Activated T-cell treated with anti-CD3 and anti-CD28 coated beads, Interleukin-2, amount 50 U/mL, for 72 hours (primary cell): ENCODE data around the gene UBR1. TPM values are rescaled to one million over a fixed set of nuclear protein-coding genes. Genes with fewer than 3 reads are reported as not detected.
"Not testable (repeated sequence)": the region's sequence is repeated elsewhere in the genome, so short reads cannot be mapped to it uniquely, and the experiment has no call there.

Source experiments
- ATAC-seq, 2 donors: fragments of 150-1000 bp; cut with Tn5 transposase; replicated peaks in 1 of 2; 2 replicates each; pipeline ENCODE4 v1.10.0; 2021; ENCODE audit warnings: moderate library complexity in 2 of 2, mild to moderate bottlenecking in 1 of 2
- DNase-seq, 2 donors: peaks; one replicate each; pipeline ENCODE4 v3.0.0; 2021 to 2022; ENCODE audit warnings: mixed read lengths in 1 of 2
- H3K27ac Mint-ChIP-seq: one replicate; pipeline ENCODE4 v1.8.0; 2022; ENCODE audit warnings: mild to moderate bottlenecking, moderate library complexity, mixed read lengths
- H3K27me3 Mint-ChIP-seq: one replicate; pipeline ENCODE4 v1.8.0; 2022; ENCODE audit warnings: low read depth, mixed read lengths
- H3K36me3 Mint-ChIP-seq, 2 donors: one replicate each; pipeline ENCODE4 v1.8.0; 2022; ENCODE audit warnings: mixed read lengths in 2 of 2, mild to moderate bottlenecking in 1 of 2; ENCODE audit not compliant: insufficient read depth in 2 of 2
- H3K4me1 Mint-ChIP-seq: one replicate; pipeline ENCODE4 v1.8.0; 2022; ENCODE audit warnings: low read depth, mixed read lengths
- H3K4me3 Mint-ChIP-seq, 2 donors: one replicate each; pipeline ENCODE4 v1.8.0; 2022; ENCODE audit warnings: mild to moderate bottlenecking in 2 of 2, mixed read lengths in 2 of 2, moderate library complexity in 2 of 2
- H3K9me3 Mint-ChIP-seq, 2 donors: one replicate each; pipeline ENCODE4 v1.8.0; 2022; ENCODE audit warnings: mixed read lengths in 2 of 2
- total RNA-seq, 2 donors: library from RNA; stranded (reverse); gene quantifications; one replicate each; pipeline ENCODE4 v1.2.3, GENCODE V29; 2022

UBR1 gene
- total RNA-seq, 2 donors from 2014 or later, result 33.1 to 37.5 TPM

DNA sequence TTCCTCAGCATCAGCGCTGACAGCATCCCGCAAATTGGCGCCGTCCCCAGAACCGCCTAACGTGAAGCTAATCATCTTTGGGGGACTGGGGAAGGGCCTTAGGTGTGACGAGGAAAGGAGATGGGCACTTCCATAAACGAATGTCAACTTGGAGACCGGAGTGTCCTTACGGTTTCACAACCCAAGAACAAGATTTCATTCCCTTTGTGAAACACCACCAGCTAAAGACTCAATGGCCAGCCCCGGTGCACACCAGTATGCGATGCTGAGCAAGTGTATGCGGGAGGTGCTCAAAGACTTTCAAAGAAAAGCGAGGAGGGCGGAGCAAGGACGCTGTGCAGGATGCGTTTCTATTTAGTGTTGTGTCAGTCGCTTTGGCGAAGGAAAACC, 184.5 kb downstream of the UBR1 start:
- Mint-ChIP-seq H3K27ac (peak overlapping the region; percentile 97), H3K9me3 (no peaks in the 10 kb centered on the region), H3K27me3 (no peaks in the 10 kb centered on the region), H3K4me1 (peaks cover 34% of the 10 kb centered on the region), H3K4me3 (peak overlapping the region; percentile 89 to 98), H3K36me3 (peaks cover 0 to 2% of the 10 kb centered on the region in 2 donors)
- ATAC-seq (peak; percentile 31 to 35), DNase-seq (peak; percentile 50 to 52)

DNA sequence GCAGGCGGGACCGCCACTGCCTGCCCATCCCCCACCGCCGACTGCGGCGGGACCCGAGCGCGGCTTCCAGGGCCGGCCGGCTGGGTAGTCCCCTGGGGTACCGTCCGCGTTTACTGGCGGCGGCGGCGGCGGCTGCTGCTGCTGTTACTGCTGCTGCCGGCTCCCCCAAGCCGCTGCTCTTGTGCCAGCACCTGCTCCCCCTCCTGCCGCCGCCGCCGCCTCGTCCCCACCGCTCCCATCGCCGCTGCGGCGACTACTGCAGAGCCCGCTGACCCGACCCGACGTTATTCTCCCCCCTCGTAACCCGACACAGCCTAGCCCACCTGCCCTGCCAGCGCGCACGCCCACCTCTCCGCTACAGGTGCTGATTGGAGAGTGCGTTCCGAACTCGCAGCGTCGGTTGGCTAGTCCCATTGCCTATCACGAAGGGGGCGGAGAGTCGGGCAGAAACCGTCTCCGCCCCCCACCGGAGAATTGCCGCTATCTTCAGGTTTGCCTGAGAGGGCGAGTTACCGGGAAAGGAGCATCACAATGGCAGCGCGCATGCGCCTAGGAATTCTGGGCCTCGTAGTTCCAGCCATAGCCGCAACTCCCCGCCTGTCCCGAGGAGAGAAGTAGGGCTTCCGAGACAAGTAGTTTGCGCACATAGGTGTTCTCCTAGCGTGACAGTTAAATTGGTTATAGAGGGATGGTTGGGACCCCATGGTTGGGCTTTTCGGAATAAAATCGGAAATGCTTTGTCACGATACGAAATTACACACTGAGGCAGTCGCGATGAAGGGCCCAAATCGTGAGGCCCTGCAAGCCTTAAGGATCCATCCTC, 185.1 kb downstream of the UBR1 start, which contains the start of gene TTBK2:
TTBK2 (minus strand) TSS at position 260 of the 823 bp plus-strand sequence. CDS start 42,161 bp downstream, outside the sequence.
- Mint-ChIP-seq H3K27ac (peak within 1 kb of the TSS; percentile 97), H3K36me3 (peaks cover 0 to 2% of the 10 kb centered on the region in 2 donors), H3K4me1 (peaks cover 37% of the 10 kb centered on the region), H3K4me3 (peak within 1 kb of the TSS; percentile 89 to 98), H3K9me3 (no peaks in the 10 kb centered on the region), H3K27me3 (no peaks in the 10 kb centered on the region)
- ATAC-seq (peak; percentile 95), DNase-seq (peak; percentile 97)

DNA sequence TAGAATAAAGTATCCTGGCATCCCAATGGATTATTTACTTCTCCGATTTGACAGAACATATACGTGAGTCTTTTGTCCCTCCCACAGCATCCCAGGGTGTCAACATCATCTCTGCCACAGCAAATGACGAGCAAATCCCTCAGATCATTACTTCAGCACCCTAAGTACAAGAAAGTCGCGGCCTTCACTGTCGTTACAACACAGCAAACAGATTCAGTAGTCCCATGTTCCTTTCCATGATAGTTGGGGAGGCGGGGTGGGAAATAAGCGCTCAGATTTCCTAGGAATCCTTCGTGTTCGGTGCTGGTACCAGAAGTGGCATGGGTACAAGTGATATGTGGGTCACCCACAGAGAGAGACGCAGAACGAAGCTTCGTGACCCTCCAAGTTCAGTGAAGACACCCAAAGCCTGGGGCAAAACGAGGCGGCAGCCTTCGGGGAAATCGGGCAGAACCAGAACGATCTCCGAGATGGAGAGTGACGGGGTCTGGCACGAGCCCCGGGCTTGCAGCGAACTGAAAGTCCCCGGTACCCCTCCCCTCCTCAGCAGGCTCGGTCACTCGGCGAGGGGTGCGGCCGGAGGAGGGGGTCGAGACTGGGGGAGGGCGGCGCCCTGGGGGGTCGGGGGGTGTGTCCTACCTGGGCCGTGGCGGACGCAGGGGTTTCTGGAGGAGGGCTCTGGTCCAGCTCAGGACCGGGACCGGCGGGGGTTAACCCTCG, 185.9 kb downstream of the UBR1 start:
- Mint-ChIP-seq H3K27ac (peak overlapping the region; percentile 74), H3K4me1 (peaks cover 39% of the 10 kb centered on the region), H3K36me3 (peaks cover 0 to 2% of the 10 kb centered on the region in 2 donors), H3K27me3 (no peaks in the 10 kb centered on the region), H3K9me3 (no peaks in the 10 kb centered on the region), H3K4me3 (peak overlapping the region; percentile 89 to 98)
- DNase-seq (peak; percentile 20 to 33), ATAC-seq (peak; percentile 31 to 40)

DNA sequence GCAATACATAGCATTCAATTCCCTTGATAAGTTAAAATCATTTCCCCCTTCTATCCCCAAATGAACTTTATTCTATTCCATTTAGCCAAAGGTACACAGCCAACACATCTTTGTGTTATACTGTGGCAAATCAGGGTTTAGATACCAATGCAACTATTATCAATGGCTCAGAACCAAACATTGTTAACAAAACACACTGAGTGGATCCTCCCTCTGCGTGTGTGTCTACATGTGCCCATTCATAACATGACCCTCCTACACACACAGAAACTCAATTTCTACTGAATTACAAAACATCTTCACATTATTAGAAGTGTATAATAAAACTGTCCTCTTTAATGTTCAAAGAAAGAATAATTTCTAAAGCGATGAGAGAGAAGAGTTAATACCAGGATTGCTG, 186.5 kb downstream of the UBR1 start:
- Mint-ChIP-seq H3K4me1 (peaks cover 45% of the 10 kb centered on the region), H3K36me3 (peaks cover 0 to 2% of the 10 kb centered on the region in 2 donors), H3K27ac (peak overlapping the region; percentile 74), H3K27me3 (no peaks in the 10 kb centered on the region), H3K9me3 (no peaks in the 10 kb centered on the region), H3K4me3 (peak overlapping the region; percentile 88 to 98)
- peak; percentile 10 to 17 for DNase-seq
- no peak for ATAC-seq

GRCh38 chr15:42918047-42918446, 187.8 kb downstream of the UBR1 start:
- H3K4me3 Mint-ChIP-seq, result peak overlapping the region; percentile 42 to 46
- no peaks in the 10 kb centered on the region for H3K9me3 Mint-ChIP-seq
- ATAC-seq (no peak), DNase-seq (no peak)
- no peaks in the 10 kb centered on the region for H3K27me3 Mint-ChIP-seq
- H3K27ac Mint-ChIP-seq, result no peak overlapping the region
- peaks cover 45% of the 10 kb centered on the region for H3K4me1 Mint-ChIP-seq
- peaks cover 0 to 2% of the 10 kb centered on the region in 2 donors for H3K36me3 Mint-ChIP-seq

GRCh38 chr15:42915654-42916315, 190.1 kb downstream of the UBR1 start:
- Mint-ChIP-seq H3K9me3 (no peaks in the 10 kb centered on the region), H3K27ac (no peak overlapping the region), H3K4me1 (peaks cover 31% of the 10 kb centered on the region), H3K4me3 (no peak overlapping the region), H3K36me3 (peaks cover 0 to 2% of the 10 kb centered on the region in 2 donors), H3K27me3 (no peaks in the 10 kb centered on the region)
- no peak for DNase-seq
- ATAC-seq, result no peak

- H3K36me3 Mint-ChIP-seq, result no peaks in the 10 kb centered on the region
- ATAC-seq (no peak), DNase-seq (no peak)
- no peaks in the 10 kb centered on the region for H3K27me3 Mint-ChIP-seq
- peaks cover 32% of the 10 kb centered on the region for H3K4me1 Mint-ChIP-seq
- no peak overlapping the region for H3K4me3 Mint-ChIP-seq
- H3K9me3 Mint-ChIP-seq, result no peaks in the 10 kb centered on the region
- no peak overlapping the region for H3K27ac Mint-ChIP-seq
Measured at GRCh38 chr15:42914728-42915497, 190.9 kb downstream of the UBR1 start.

GRCh38 chr15:42911058-42911592, 194.7 kb downstream of the UBR1 start:
- no peak for DNase-seq
- H3K27me3 Mint-ChIP-seq, result no peaks in the 10 kb centered on the region
- no peaks in the 10 kb centered on the region for H3K36me3 Mint-ChIP-seq
- no peak overlapping the region for H3K4me3 Mint-ChIP-seq
- ATAC-seq, result no peak
- peaks cover 17% of the 10 kb centered on the region for H3K4me1 Mint-ChIP-seq
- no peak overlapping the region for H3K27ac Mint-ChIP-seq
- H3K9me3 Mint-ChIP-seq, result no peaks in the 10 kb centered on the region

- H3K4me3 Mint-ChIP-seq, result no peak overlapping the region
- H3K9me3 Mint-ChIP-seq, result no peaks in the 10 kb centered on the region
- no peak overlapping the region for H3K27ac Mint-ChIP-seq
- ATAC-seq, result no peak
- DNase-seq, result no peak
- peaks cover 13% of the 10 kb centered on the region for H3K4me1 Mint-ChIP-seq
- H3K27me3 Mint-ChIP-seq, result no peaks in the 10 kb centered on the region
- H3K36me3 Mint-ChIP-seq, result no peaks in the 10 kb centered on the region
Measured at GRCh38 chr15:42908538-42908937, 197.3 kb downstream of the UBR1 start.

DNA sequence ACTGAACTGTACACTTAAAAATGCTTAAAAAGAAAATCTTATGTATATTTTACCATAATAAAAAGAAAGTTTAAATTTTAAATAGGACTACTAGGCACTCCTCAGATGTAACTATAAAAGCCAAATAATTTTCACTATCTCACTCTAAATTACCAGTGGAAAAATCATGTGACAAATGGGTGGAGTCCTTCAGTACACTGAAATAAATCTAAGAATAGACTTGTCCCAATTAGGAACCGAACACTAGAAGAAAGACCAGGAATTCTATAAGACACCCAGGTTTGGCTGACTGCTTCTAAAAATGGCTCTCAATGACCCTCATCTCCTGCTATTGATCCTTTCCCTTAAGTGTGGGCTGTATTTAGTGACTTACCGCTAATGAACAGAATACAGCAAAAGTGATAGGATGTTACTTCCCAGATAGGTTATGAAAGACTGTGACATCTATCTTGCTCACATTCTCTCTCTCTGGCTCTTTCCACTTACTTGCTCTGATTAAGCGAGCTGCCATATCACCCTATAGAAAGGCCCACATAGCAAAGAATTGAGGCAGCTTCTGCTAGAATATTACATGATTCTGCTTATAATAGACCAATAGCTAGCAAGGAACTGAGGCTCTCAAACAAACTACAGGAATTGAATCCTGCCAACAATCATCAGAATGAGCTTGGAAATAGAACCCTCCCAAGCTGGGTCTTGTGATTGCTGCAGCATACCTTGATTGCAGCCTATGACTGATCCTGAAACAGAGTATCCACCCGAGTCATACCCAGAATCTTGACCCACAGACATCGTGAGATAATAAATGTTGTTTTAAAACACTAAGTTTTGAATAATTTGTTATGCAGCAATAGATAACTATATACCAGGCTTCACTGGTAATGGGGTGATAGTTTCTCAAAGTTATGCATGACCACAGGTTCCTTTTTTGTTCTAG, 202.2 kb downstream of the UBR1 start:
- DNase-seq, result no peak
- Mint-ChIP-seq H3K4me3 (no peak overlapping the region), H3K27ac (no peak overlapping the region), H3K27me3 (no peaks in the 10 kb centered on the region), H3K9me3 (no peaks in the 10 kb centered on the region), H3K4me1 (peaks cover 9% of the 10 kb centered on the region), H3K36me3 (no peaks in the 10 kb centered on the region)
- ATAC-seq, result no peak

GRCh38 chr15:42893911-42894310, 211.9 kb downstream of the UBR1 start:
- not testable (repeated sequence) for DNase-seq, H3K9me3 Mint-ChIP-seq, H3K27me3 Mint-ChIP-seq, H3K27ac Mint-ChIP-seq, H3K4me3 Mint-ChIP-seq, ATAC-seq
- peaks cover 14% of the 10 kb centered on the region for H3K4me1 Mint-ChIP-seq
- H3K36me3 Mint-ChIP-seq, result peaks cover 3 to 11% of the 10 kb centered on the region in 2 donors
